ENCODE measurements around the gene AMY1B.
"Not testable (repeated sequence)": the region's sequence is repeated elsewhere in the genome, so short reads cannot be mapped to it uniquely, and the experiment has no call there.

AMY1B gene

DNA sequence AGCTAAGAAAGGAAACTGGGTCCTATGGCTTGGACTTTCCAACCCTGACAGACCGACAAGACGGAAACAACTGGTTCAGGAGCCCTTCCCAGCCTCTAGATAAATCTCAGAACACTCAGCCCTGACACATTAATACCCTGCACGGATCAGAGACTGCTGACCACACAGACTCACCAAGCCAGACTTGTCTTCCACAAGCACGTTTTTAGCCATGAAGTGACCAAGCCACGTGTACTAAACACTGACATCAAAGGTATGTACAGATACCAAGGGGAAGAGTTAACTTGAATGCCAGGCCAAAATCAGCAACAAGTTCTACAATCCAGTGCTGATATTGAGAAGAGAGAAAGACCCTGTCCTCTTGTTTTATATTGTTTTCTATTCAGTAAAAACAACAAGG, at the start of gene AMY1B:
Gene AMY1B, minus strand, starts transcription at position 101 of the 400 bp plus-strand sequence. CDS start 571 bp downstream, outside the sequence.
- not testable (repeated sequence) for DNase-seq (ENCODE audit: low read depth, low spot score)

DNA sequence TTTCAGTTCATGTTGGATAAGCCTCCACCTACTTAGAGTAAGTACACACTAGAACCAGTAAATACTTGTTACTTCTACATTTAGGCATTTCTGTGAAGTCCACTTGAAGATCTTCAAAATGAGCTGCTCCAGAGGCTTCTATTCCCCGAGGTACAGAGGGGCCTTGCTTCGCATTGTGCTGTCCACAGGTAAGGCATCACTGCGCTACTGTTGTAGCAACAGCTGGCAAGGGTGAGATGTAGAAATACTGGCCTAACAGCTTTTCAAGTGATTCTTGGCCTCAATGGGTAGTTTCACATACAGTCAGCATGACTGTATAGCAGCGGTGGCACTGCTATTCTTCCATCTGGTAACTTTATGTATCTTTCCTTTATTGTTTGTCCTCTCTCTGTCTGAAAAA, 49.0 kb upstream of the AMY1B start:
- DNase-seq (ENCODE audit: low read depth, low spot score), result not testable (repeated sequence)

DNA sequence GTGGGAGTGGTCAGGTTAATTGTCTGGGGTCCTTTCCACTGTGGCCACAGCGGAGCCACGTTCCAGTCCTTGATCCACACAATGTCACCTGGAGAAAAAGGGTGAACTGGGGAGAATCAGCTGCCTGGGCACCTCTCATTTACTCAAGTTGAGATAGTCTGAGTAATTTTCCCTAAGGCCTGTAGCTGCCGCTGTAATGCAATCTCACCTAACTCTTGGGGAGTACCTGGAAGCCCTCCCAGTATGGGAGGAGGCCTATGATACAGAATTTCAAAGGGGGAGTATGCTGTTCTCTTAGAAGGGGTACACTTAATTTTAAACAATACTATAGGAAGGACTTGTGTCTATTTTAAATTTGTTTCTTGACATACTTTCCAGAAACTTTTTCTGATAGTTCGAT, 48.4 kb upstream of the AMY1B start:
- not testable (repeated sequence) for DNase-seq (ENCODE audit: low read depth, low spot score)

DNA sequence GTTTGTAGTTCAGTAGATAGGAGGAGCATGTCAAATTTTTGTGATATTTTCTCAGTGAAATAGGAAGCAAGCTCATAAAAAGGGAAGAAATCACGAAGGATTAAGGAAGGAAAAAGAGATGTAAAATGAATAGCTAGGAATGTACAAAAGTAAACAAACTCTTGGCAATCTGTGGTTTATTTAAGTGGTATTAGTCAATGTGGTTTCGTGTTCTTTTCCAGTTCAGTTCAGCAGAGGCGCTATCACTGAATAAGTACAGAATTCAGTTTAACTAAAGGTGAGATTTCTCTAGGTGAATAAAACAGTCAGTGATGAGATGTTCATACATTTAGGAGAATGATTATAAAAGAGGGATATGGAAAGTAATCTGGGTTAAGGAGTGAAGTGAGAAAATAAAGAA, 42.0 kb upstream of the AMY1B start:
- not testable (repeated sequence) for DNase-seq (ENCODE audit: low read depth, low spot score)

DNA sequence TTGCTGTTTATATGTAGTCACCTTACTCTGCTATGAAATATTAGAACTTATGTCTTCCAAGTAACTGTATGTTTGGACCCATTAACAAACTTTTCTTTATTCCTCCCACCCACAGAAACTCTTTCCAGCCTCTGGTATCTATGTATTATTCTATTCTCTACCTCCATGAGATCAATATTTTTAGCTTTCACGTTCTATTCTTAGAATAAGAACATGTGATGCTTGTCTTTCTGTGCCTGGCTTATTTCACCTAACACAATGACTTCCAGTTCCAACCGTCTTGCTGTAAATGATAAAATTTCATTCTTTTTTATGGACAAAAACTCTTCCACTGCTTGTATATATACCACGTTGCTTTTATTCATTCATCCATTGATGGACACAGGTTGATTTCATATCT, 39.3 kb upstream of the AMY1B start:
- DNase-seq (ENCODE audit: low read depth, low spot score), result not testable (repeated sequence)

DNA sequence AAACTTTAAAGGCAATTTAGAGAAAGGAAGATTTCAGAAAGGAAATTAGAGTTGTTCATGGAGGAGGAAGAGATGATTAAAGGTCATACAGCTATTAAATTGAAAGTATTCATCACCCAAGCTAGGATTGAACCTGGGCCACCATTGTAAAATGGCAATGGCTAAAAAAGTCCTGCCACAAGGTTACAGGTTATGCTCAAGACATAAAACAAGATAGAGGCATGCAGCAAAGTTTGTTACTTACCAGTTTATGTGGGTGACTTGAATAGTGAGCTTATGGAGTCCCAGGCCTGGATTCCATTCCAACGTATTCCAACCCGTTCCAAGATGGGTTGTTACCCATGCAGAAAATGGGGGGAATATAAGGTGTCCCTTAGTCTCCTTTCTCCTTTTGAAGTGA, 25.5 kb upstream of the AMY1B start:
- not testable (repeated sequence) for DNase-seq (ENCODE audit: low read depth, low spot score)

DNA sequence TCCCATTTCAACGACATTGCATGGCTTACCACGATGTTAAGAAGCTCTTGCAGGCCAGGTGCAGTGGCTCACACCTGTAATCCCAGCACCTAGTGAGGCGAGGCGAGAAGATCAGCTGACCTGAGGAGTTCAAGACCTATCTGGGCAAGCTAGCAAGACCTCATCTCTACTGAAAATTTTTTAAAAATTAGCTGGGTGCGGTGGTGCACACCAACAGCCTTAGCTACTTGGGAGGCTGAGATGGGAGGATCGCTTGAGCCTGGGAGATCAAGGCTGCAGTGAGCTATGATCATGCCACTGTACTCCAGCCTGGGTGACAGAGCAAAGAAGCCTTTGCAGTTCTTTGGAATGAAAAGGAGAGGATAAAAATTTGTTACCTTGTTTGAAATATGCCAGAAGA, 21.4 kb upstream of the AMY1B start:
- DNase-seq (ENCODE audit: low read depth, low spot score), result not testable (repeated sequence)

DNA sequence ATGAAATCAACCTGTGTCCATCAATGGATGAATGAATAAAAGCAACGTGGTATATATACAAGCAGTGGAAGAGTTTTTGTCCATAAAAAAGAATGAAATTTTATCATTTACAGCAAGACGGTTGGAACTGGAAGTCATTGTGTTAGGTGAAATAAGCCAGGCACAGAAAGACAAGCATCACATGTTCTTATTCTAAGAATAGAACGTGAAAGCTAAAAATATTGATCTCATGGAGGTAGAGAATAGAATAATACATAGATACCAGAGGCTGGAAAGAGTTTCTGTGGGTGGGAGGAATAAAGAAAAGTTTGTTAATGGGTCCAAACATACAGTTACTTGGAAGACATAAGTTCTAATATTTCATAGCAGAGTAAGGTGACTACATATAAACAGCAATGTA, 14.4 kb upstream of the AMY1B start:
- not testable (repeated sequence) for DNase-seq (ENCODE audit: low read depth, low spot score)

DNA sequence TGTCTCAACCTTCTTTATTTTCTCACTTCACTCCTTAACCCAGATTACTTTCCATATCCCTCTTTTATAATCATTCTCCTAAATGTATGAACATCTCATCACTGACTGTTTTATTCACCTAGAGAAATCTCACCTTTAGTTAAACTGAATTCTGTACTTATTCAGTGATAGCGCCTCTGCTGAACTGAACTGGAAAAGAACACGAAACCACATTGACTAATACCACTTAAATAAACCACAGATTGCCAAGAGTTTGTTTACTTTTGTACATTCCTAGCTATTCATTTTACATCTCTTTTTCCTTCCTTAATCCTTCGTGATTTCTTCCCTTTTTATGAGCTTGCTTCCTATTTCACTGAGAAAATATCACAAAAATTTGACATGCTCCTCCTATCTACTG, 11.7 kb upstream of the AMY1B start:
- not testable (repeated sequence) for DNase-seq (ENCODE audit: low read depth, low spot score)

DNA sequence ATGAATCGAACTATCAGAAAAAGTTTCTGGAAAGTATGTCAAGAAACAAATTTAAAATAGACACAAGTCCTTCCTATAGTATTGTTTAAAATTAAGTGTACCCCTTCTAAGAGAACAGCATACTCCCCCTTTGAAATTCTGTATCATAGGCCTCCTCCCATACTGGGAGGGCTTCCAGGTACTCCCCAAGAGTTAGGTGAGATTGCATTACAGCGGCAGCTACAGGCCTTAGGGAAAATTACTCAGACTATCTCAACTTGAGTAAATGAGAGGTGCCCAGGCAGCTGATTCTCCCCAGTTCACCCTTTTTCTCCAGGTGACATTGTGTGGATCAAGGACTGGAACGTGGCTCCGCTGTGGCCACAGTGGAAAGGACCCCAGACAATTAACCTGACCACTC, 5.2 kb upstream of the AMY1B start:
- not testable (repeated sequence) for DNase-seq (ENCODE audit: low read depth, low spot score)

DNA sequence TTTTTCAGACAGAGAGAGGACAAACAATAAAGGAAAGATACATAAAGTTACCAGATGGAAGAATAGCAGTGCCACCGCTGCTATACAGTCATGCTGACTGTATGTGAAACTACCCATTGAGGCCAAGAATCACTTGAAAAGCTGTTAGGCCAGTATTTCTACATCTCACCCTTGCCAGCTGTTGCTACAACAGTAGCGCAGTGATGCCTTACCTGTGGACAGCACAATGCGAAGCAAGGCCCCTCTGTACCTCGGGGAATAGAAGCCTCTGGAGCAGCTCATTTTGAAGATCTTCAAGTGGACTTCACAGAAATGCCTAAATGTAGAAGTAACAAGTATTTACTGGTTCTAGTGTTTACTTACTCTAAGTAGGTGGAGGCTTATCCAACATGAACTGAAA, 4.7 kb upstream of the AMY1B start:
- not testable (repeated sequence) for DNase-seq (ENCODE audit: low read depth, low spot score)

DNA sequence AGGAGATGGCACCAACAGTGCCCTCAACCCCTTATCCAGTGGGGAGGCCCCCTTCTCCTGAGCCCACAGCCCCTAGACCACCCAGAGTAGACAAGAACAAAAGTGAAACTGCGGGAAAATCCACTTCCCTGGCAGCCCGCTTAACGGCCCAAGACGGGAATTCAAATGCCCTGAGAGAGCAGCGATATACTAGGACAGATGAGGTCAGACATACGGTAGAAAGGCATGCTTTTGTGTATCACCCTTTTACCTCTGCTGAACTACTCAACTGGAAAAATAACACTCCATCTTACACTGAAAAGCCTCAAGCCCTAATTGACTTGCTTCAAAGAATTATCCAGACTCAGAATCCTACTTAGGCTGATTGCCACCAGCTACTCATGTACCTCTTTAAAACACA, 1.4 kb upstream of the AMY1B start:
- not testable (repeated sequence) for DNase-seq (ENCODE audit: low read depth, low spot score)

DNA sequence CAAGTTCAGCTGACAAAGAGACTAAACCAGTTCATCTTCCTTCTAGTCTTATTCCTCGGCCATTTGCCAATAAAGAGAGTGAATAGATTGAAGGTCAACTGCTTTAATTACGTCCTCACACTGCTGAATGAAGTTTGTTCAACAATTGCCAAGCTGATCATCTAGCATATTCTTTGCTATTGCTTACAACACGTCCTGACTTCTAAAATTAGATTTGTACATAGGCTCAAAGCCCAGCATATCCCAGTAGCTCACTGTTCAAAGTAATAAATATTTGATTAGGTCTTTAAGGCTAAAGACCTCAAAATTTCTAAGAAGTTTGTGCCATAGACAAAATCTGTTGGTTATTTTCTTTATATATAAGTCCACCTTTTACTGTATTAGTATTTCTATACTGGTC, 19.7 kb downstream of the AMY1B start:
- not testable (repeated sequence) for DNase-seq (ENCODE audit: low read depth, low spot score)

DNA sequence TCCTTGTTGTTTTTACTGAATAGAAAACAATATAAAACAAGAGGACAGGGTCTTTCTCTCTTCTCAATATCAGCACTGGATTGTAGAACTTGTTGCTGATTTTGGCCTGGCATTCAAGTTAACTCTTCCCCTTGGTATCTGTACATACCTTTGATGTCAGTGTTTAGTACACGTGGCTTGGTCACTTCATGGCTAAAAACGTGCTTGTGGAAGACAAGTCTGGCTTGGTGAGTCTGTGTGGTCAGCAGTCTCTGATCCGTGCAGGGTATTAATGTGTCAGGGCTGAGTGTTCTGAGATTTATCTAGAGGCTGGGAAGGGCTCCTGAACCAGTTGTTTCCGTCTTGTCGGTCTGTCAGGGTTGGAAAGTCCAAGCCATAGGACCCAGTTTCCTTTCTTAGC, 40.5 kb downstream of the AMY1B start, which contains the start of gene AMY1A:
Gene AMY1A, plus strand, starts transcription at position 301 of the 400 bp plus-strand sequence. CDS start 571 bp downstream, outside the sequence.
- not testable (repeated sequence) for DNase-seq (ENCODE audit: low read depth, low spot score)

DNA sequence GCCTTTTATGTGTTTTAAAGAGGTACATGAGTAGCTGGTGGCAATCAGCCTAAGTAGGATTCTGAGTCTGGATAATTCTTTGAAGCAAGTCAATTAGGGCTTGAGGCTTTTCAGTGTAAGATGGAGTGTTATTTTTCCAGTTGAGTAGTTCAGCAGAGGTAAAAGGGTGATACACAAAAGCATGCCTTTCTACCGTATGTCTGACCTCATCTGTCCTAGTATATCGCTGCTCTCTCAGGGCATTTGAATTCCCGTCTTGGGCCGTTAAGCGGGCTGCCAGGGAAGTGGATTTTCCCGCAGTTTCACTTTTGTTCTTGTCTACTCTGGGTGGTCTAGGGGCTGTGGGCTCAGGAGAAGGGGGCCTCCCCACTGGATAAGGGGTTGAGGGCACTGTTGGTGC, 41.9 kb downstream of the AMY1B start:
- DNase-seq (ENCODE audit: low read depth, low spot score), result not testable (repeated sequence)

DNA sequence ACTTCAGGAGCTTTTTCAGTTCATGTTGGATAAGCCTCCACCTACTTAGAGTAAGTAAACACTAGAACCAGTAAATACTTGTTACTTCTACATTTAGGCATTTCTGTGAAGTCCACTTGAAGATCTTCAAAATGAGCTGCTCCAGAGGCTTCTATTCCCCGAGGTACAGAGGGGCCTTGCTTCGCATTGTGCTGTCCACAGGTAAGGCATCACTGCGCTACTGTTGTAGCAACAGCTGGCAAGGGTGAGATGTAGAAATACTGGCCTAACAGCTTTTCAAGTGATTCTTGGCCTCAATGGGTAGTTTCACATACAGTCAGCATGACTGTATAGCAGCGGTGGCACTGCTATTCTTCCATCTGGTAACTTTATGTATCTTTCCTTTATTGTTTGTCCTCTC, 45.1 kb downstream of the AMY1B start:
- not testable (repeated sequence) for DNase-seq (ENCODE audit: low read depth, low spot score)

DNA sequence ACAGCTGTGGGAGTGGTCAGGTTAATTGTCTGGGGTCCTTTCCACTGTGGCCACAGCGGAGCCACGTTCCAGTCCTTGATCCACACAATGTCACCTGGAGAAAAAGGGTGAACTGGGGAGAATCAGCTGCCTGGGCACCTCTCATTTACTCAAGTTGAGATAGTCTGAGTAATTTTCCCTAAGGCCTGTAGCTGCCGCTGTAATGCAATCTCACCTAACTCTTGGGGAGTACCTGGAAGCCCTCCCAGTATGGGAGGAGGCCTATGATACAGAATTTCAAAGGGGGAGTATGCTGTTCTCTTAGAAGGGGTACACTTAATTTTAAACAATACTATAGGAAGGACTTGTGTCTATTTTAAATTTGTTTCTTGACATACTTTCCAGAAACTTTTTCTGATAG, 45.7 kb downstream of the AMY1B start:
- DNase-seq (ENCODE audit: low read depth, low spot score), result not testable (repeated sequence)

DNA sequence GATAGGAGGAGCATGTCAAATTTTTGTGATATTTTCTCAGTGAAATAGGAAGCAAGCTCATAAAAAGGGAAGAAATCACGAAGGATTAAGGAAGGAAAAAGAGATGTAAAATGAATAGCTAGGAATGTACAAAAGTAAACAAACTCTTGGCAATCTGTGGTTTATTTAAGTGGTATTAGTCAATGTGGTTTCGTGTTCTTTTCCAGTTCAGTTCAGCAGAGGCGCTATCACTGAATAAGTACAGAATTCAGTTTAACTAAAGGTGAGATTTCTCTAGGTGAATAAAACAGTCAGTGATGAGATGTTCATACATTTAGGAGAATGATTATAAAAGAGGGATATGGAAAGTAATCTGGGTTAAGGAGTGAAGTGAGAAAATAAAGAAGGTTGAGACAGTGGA, 52.1 kb downstream of the AMY1B start:
- not testable (repeated sequence) for DNase-seq (ENCODE audit: low read depth, low spot score)

DNA sequence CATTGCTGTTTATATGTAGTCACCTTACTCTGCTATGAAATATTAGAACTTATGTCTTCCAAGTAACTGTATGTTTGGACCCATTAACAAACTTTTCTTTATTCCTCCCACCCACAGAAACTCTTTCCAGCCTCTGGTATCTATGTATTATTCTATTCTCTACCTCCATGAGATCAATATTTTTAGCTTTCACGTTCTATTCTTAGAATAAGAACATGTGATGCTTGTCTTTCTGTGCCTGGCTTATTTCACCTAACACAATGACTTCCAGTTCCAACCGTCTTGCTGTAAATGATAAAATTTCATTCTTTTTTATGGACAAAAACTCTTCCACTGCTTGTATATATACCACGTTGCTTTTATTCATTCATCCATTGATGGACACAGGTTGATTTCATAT, 54.8 kb downstream of the AMY1B start:
- DNase-seq (ENCODE audit: low read depth, low spot score), result not testable (repeated sequence)

Measured in ELF-1 (cell line).